Large intestine (tissue), 3 donors: ENCODE measurements around the gene JAML. TPM values are rescaled to one million over a fixed set of nuclear protein-coding genes. Genes with fewer than 3 reads are reported as not detected.

Experiments used
- DNase-seq, 2 donors: peaks; one replicate each; pipeline versions ENCODE4 v3.0.0 to v3.0.0-alpha.2; 2013
- H3K27ac ChIP-seq: one replicate; pipeline ENCODE4 v1.5.1; 2013; ENCODE audit warnings: low read length
- H3K27me3 ChIP-seq: 2 replicates; pipeline ENCODE4 v1.6.1; 2013; ENCODE audit warnings: low read length; ENCODE audit not compliant: control insufficient read depth, insufficient read depth
- H3K36me3 ChIP-seq: 2 replicates; pipeline ENCODE4 v1.6.1; 2013; ENCODE audit warnings: low read length; ENCODE audit not compliant: control insufficient read depth, insufficient read depth
- H3K4me1 ChIP-seq: one replicate; pipeline ENCODE4 v1.6.1; 2013; ENCODE audit warnings: low read length; ENCODE audit not compliant: control insufficient read depth, insufficient read depth
- H3K4me3 ChIP-seq: one replicate; pipeline ENCODE4 v1.5.1; 2013; ENCODE audit warnings: low read length
- H3K9me3 ChIP-seq: one replicate; pipeline ENCODE4 v1.6.1; 2013; ENCODE audit warnings: mild to moderate bottlenecking, low read depth, low read length, moderate library complexity; ENCODE audit not compliant: control insufficient read depth
- WGBS: methylation state at CpG from one replicate; pipeline ENCODE4 v1.1.5; 2013; ENCODE audit warnings: low lambda C conversion rate; ENCODE audit not compliant: insufficient coverage; 5-methylcytosine and 5-hydroxymethylcytosine counted together
- polyA plus RNA-seq: library from polyadenylated mRNA; unstranded; fragments of 120-200 nt; gene quantifications from one replicate; pipeline ENCODE4 v1.2.1, GENCODE V29; 2013

JAML gene
- polyA plus RNA-seq, 1 donor: 35.2 TPM

DNA sequence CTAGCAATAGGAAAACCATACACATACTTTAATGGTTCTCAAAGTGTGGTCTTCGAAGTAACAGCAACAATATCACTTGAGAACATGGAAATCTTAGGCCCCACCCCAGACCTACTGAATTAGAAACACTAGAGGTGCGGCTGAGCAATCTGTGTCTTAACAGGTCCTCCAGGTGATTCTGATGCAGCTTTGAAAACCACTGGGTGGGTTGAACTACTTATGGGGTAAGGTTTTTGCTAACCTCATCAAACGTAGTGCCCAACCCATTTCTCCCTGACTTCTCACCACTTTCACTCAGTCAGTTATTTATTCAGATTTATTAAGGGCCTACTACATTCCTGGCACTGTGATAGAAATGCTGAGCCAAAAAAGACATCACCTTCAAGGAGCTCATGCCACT is 35.5 kb upstream of the JAML start:
- Histone ChIP-seq H3K4me3 (no peak overlapping the region), H3K27me3 (peaks cover 2% of the 10 kb centered on the region), H3K36me3 (peaks cover 37% of the 10 kb centered on the region), H3K9me3 (no peaks in the 10 kb centered on the region), H3K4me1 (peaks cover 18% of the 10 kb centered on the region), H3K27ac (no peak overlapping the region)
- no peak for DNase-seq
- no CpG with 5 or more reads among the region's 3 CpGs for WGBS

DNA sequence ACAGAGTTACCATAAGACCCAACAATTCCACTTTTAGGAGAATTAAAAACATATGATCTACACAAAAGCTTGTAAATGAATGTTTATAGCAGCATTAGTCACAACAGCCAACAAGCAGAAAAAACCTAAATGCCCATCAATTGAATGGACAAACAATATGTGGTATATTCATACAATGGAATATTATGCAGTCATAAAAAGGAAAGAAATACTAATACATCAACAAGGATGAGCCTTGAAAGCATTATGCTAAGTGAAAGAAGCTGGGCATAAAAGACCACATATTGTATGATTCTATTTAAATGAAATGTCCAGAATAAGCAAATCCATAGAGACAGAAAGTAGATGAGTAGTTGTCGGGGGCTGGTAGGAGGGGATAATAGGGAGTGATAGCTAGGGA is 34.3 kb upstream of the JAML start:
- peaks cover 15% of the 10 kb centered on the region for H3K4me1 ChIP-seq
- no peaks in the 10 kb centered on the region for H3K27me3 ChIP-seq
- H3K4me3 ChIP-seq: no peak overlapping the region
- 100% methylated on average over 1 of the region's 1 CpG for WGBS
- H3K36me3 ChIP-seq: peaks cover 37% of the 10 kb centered on the region
- H3K9me3 ChIP-seq: no peaks in the 10 kb centered on the region
- no peak for DNase-seq
- H3K27ac ChIP-seq: no peak overlapping the region

DNA sequence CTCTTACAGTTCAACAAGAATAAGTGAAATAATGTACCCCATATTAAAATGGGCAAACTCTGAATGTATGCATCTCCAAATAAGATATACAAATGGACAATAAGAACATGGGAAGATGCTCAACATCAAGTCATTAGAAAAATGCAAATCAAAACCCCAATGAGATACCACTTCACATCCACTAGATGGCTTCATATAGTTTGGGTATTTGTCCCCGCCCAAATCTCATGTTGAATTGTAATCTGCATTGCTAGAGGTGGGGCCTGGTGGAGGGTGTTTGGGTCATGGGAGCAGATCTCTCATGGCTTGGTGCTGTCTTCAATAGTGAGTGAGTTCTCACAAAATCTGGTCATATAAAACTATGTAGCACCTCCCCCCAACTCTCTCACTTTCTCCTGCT is 33.6 kb upstream of the JAML start:
- Histone ChIP-seq H3K9me3 (no peaks in the 10 kb centered on the region), H3K36me3 (peaks cover 37% of the 10 kb centered on the region), H3K4me3 (no peak overlapping the region), H3K4me1 (peaks cover 15% of the 10 kb centered on the region), H3K27ac (no peak overlapping the region), H3K27me3 (no peaks in the 10 kb centered on the region)
- DNase-seq: no peak
- no CpG with 5 or more reads among the region's 1 CpG for WGBS

DNA sequence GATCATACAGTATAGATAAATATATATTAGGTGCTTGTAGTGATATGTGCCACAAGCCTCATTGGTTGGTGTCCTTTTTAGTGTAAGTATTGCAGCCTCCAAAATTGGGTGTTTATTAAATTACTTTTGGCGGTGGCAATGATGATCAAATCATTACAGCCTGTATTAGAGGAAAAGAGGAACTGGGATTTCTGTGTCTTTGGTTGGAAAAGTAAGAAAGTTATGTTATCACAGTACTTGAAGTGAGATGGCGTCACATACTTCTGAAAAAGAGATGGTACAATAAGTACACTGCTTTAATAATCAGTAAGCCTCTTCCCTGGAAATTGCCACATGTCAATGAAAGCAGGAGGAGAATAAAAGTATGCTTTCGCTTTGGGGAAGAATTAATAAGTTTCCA is 27.9 kb upstream of the JAML start:
- 20% methylated on average over 1 of the region's 3 CpGs for WGBS
- peak in 1 of 2 donors; percentile 45 for DNase-seq
- Histone ChIP-seq H3K27me3 (no peaks in the 10 kb centered on the region), H3K36me3 (peaks cover 3% of the 10 kb centered on the region), H3K4me1 (peaks cover 2% of the 10 kb centered on the region), H3K9me3 (no peaks in the 10 kb centered on the region), H3K4me3 (peak overlapping the region; percentile 74), H3K27ac (peak overlapping the region; percentile 92)

DNA sequence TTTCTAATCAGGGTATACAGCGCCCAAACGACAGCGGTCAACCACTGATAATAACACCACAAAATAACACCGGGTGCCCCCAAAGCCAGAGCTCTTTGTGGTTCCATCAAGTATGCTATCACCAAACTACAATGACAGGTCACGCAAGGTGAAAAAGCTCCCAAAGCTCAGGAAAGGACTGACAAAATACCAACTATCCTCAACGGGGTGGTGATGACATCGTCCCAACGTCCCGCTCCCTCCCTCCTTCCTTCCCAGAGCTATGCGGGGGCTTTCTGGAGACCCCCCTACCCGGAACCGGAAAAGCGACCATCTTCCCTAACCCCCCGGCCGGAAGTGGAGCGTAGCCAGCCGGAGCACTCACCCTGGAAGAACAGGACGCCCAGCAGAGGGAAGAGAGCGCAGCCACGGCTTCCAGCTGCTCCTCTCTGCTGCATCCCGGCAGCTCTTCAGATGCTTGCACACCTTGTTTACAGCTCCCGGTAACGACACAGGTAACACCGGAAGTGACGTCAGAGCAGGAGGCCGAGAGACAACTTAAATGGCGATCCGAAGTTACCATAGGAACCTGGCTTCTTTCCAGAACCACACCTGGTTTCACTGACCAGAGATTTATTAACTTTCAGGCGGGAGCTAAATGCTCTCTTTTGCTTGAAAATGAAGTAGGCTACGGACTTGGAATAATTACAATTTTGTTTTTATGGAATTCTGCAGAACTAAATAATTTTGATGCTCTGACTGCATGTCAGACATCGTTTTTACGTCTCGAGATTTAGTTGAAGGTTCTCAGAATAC is 27.2 kb upstream of the JAML start, which contains the start of gene MPZL3:
TSS of gene MPZL3 (minus strand) at position 508 of the 795 bp plus-strand sequence. CDS start at position 437, 71 bp downstream.
- peaks cover 3% of the 10 kb centered on the region for H3K36me3 ChIP-seq
- peak; percentile 96 to 98 for DNase-seq
- WGBS: no CpG with 5 or more reads among the region's 33 CpGs
- peaks cover 2% of the 10 kb centered on the region for H3K4me1 ChIP-seq
- H3K4me3 ChIP-seq: peak within 1 kb of the TSS; percentile 74
- H3K27ac ChIP-seq: peak within 1 kb of the TSS; percentile 92
- H3K27me3 ChIP-seq: no peaks in the 10 kb centered on the region
- no peaks in the 10 kb centered on the region for H3K9me3 ChIP-seq

DNA sequence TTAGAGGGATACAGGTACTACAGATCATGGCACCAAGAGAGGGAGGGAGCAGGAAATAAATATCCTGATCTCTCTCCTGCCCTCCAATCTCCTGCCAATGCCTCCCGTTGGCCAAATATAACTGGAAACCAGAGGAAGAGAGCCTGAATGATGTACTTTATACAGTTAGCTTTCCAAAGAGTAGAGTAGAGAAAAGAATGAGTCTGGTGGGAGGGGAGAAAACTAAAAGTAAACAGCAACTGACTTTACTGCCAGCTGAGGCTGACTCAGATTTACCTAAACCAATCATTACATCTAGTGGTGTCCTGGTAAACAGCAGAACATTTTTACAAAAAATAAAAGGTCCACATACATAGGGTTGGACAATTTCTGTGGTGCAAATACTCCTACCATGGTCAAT is 22.2 kb upstream of the JAML start:
- H3K4me1 ChIP-seq: no peaks in the 10 kb centered on the region
- H3K27me3 ChIP-seq: no peaks in the 10 kb centered on the region
- H3K27ac ChIP-seq: peak overlapping the region; percentile 52
- H3K4me3 ChIP-seq: no peak overlapping the region
- DNase-seq: no peak
- no peaks in the 10 kb centered on the region for H3K36me3 ChIP-seq
- no peaks in the 10 kb centered on the region for H3K9me3 ChIP-seq
- WGBS: no CpG with 5 or more reads among the region's 1 CpG

DNA sequence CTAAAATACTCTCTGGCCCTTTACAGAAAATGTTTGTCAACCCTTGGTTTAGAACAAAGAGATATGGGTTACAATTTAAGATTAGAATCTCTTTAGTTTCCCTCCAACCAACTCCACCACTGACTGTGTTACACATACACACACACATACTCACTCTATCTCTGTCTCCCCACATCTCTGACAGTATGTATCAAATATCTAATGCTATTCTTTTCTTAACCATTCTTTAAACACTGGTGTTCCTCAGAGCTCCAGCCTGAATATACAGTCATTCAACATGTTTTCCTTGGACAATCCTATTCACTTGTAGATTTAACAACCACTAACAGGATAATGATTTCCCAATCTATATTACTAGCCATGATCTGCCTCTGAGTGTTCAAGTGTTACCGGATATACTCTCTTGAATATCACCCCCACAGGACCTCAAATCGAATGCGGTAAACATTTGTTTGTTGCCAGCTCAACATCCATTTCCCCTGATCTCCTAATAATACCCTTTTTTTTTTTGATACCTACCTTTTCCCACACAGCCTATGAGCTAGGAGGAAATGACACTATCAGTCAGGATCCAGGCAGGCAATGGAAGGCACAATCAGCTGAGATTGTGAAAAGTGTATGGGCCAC is 21.2 kb upstream of the JAML start:
- 100% methylated on average over 1 of the region's 3 CpGs for WGBS

DNA sequence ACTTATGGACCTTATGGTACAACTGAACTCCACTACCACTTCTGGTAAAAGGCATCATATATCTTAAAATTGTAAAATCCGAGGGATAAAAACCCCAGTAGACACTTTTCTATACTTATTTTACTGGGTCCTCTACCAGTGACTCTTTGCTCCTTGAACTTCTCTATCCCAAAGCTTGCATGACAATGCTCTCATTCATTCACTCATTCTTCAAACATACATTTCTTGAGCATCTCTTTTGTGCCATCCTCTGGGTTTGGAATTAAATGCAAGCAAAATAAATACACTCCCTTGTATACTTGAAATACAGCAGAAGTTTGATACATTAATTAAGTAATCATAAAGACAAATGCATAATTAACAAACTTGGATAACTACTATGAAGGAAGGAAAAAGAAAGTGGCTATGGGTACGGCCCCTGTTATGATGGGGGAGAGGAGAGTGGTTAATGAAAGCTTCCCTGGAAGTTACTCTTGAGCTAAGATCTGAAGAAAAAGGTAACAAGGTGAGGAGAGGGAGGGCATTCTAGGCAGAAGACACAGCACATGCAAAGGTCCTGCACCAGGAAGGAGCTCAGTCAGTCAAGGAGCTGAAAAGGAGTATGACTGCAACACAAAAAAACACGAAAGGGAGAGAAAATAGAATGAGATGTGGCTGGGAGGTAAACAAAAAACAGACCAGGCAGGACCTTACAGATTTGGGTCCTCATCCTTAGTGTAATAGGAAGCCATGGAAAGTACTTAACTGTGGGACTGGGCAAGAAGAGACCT is 19.4 kb upstream of the JAML start:
- no peaks in the 10 kb centered on the region for H3K36me3 ChIP-seq
- 93% methylated on average over 3 of the region's 3 CpGs for WGBS
- no peak for DNase-seq
- no peak overlapping the region for H3K27ac ChIP-seq
- H3K27me3 ChIP-seq: no peaks in the 10 kb centered on the region
- no peaks in the 10 kb centered on the region for H3K9me3 ChIP-seq
- no peak overlapping the region for H3K4me3 ChIP-seq
- peaks cover 11% of the 10 kb centered on the region for H3K4me1 ChIP-seq

More for the DNA sequence above, 21.2 kb upstream of the JAML start:
- peak overlapping the region; percentile 20 for H3K27ac ChIP-seq
- peaks cover 10% of the 10 kb centered on the region for H3K4me1 ChIP-seq
- H3K36me3 ChIP-seq: no peaks in the 10 kb centered on the region
- H3K27me3 ChIP-seq: no peaks in the 10 kb centered on the region
- DNase-seq: no peak
- no peak overlapping the region for H3K4me3 ChIP-seq
- H3K9me3 ChIP-seq: no peaks in the 10 kb centered on the region

DNA sequence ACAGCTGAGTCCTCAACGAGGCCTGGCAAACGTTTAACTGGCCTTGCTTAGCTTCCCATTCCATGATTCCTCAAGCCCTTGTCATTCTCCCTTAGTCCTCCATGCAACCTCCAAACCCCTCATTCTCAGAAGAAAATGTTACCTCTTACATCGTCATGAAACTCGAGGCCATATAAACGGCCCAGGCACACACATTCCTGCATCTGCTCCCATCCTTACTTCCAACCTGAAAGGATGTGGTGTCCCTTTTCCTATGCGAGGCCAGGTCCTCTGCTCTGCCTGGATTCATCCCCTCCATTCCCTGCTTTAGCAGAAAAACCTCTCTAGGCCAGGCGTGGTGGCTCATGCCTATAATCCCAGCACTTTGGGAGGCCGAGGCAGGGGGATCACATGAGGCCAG is 18.4 kb upstream of the JAML start:
- WGBS: no CpG with 5 or more reads among the region's 8 CpGs
- H3K27me3 ChIP-seq: no peaks in the 10 kb centered on the region
- no peaks in the 10 kb centered on the region for H3K9me3 ChIP-seq
- no peak overlapping the region for H3K4me3 ChIP-seq
- H3K36me3 ChIP-seq: peaks cover 4% of the 10 kb centered on the region
- H3K27ac ChIP-seq: no peak overlapping the region
- H3K4me1 ChIP-seq: peaks cover 11% of the 10 kb centered on the region
- DNase-seq: no peak

DNA sequence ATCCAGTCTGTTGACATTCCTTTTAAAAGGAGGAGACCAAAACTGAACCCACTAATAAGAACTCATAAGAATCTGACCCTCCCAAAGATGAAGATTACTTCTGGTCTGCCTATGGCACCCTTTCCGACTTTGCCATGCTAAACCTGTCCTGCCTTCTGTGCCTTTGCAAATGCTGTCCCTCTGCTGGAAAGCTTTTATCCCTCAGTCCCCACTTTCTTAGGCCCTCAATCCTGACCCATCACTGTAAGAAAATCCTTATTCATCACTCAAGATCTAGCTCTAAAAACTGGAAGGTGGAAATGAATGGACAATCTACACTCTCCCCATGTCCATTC is 16.9 kb upstream of the JAML start:
- peaks cover 11% of the 10 kb centered on the region for H3K4me1 ChIP-seq
- DNase-seq: no peak
- WGBS: no CpG with 5 or more reads among the region's 1 CpG
- no peaks in the 10 kb centered on the region for H3K9me3 ChIP-seq
- peaks cover 4% of the 10 kb centered on the region for H3K36me3 ChIP-seq
- no peaks in the 10 kb centered on the region for H3K27me3 ChIP-seq
- no peak overlapping the region for H3K4me3 ChIP-seq
- H3K27ac ChIP-seq: peak overlapping the region; percentile 64
